WI38 (cell line): ENCODE measurements around the gene STK32A.

Experiments used
- H3K4me3 ChIP-seq: 2 replicates; pipeline ENCODE4 v1.5.1; 2011; ENCODE audit warnings: low read depth, mild to moderate bottlenecking, control low read depth, low read length
- TF ChIP-seq, protein P1 (sequence below): IDR thresholded peaks from 2 replicates; pipeline ENCODE4 v1.5.1; 2012; ENCODE audit warnings: low read depth, mild to moderate bottlenecking, control low read depth, low read length

The STK32A gene

DNA sequence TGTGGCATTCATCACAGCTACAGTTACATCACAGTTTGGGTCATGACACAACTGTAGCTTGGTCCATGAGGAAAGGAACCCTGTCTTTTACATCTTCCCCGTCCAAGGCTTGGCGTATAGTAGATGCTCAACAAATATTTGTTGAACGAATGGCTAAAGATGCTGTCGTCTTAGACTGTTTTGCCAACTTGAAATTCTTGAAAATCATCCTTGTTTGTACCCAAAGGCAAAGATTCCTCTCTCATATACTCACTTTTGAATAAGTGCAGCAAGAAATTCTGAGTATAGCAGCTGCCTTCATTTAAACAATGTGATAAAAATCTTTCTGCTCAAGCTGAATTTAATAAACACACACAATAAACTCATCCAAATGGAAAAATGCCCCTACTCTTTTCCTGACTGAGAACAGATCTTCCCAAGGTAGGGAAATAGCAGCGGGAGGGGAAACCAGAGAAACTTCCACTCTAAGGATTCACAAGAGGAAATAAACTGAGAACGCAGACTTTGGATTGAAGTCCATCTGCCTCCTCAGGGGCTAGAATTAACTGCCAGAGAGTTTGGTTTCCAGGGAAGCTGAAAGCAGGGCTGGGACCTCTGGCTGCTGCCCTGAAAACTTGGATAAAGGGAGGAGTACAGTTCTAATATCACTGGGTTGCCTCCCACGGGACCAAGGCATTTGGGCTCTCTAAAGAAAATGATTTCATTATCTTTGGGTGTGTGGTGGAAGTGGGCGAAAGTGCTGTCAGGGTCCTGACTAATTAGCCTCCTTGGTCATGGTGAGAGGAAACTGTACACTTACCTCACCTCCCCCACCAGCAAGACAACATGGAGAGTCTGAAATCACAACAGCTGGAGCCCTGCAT is 175.9 kb downstream of the STK32A start:
- TF ChIP-seq, protein P1, sequence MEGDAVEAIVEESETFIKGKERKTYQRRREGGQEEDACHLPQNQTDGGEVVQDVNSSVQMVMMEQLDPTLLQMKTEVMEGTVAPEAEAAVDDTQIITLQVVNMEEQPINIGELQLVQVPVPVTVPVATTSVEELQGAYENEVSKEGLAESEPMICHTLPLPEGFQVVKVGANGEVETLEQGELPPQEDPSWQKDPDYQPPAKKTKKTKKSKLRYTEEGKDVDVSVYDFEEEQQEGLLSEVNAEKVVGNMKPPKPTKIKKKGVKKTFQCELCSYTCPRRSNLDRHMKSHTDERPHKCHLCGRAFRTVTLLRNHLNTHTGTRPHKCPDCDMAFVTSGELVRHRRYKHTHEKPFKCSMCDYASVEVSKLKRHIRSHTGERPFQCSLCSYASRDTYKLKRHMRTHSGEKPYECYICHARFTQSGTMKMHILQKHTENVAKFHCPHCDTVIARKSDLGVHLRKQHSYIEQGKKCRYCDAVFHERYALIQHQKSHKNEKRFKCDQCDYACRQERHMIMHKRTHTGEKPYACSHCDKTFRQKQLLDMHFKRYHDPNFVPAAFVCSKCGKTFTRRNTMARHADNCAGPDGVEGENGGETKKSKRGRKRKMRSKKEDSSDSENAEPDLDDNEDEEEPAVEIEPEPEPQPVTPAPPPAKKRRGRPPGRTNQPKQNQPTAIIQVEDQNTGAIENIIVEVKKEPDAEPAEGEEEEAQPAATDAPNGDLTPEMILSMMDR, result no peak
- H3K4me3 ChIP-seq, result no peak overlapping the region

GRCh38 chr5:147411359-147412319 is 176.8 kb downstream of the STK32A start:
- no peak overlapping the region for H3K4me3 ChIP-seq
- TF ChIP-seq, protein P1, result no peak

GRCh38 chr5:147412561-147412960 is 177.7 kb downstream of the STK32A start:
- TF ChIP-seq, protein P1, result no peak
- no peak overlapping the region for H3K4me3 ChIP-seq

DNA sequence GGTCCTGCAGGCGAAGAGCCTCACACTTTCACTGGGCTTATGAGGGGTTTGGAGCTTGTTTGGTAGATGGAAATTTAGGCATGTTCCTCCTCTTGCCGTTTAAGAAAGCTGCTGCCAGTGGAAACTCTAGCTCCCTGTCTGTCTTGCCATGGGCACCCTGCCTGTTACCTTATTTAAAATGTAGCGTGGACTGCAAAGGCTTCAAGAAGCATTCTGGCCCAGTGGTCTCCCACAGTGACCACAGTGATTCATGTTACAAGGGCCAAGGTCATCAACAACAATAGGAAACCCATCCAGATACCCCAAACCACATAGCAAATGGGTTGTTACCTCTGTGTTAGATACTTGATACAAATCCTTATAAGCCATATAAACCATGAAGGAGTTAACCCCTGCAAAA is 178.4 kb downstream of the STK32A start:
- no peak overlapping the region for H3K4me3 ChIP-seq
- TF ChIP-seq, protein P1, result no peak

GRCh38 chr5:147415651-147416050 is 180.8 kb downstream of the STK32A start:
- TF ChIP-seq, protein P1, result no peak
- H3K4me3 ChIP-seq, result no peak overlapping the region

DNA sequence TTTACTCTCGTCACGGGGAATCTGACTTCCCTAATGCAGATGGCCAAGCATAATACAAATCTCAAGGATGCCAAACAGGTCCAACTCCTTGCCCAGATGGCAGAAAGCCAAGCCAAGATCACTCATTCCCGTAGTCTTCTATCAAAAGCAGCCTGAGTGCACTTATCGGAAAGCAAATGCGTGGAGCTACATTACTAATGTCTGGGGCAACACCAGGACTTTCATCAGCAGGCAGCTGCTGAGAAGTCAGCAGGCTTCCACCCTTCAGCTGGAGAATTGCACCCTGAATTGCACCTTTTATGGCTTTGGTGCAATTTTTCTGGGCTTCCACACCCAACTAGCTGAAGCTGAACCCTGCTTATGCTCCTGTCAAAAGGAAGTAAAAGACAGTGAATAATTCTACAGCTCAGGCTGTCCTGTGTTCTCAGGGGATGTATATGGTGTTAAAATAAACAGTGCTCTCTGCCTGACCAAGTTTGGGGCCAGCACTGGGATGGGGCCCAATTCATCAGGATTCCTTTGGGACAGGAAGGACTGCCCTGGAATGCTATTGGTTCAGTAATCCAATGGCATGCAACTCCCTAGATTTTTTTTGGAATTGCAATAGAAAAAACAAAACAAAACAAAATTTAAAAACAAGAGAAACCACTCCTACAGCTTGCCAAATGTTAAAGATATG is 182.4 kb downstream of the STK32A start:
- H3K4me3 ChIP-seq, result no peak overlapping the region
- TF ChIP-seq, protein P1, result no peak
